ENCODE results near the gene AK4. TPM values are rescaled to one million over a fixed set of nuclear protein-coding genes. Genes with fewer than 3 reads are reported as not detected.

AK4 gene
- total and polyA plus RNA-seq, 2 of the 8 experiments (the other 6 are each of a cell fraction or from before 2014, with no cell fraction given) = 64.5 to 175 TPM

DNA sequence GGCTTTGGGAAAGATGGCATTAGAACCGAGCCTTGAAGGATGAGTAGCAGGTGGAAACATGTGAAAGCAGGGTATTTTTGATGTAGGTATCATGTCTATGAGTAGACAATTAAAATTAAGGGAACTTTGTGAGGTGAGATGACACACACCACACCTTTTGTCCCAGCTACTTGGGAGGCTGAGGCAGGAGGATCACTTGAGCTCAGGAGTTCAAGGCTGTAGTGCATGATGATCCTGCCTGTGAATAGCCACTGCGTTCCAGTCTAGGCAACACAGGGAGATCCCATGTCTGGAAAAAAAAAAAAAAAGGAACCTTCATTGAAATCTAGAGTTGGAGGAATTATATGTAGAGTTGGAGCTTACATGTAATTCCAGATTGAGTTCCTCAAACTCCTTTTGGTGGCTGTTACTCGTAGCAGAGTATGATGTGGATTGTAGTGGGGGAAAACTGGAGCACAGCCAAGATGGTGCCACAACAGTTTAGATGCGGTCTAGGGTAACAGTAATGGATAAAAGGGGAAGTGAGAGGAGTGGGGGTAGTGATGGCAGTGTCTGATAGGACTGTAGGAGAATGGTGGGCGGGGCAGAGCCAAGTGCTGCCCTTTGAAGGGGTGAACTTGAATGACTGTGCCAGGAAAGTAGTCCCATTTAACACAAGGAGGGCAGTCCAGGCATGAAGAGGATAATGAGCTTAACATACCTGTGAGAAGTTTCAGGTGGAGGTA is 17.4 kb downstream of the AK4 start:
- no peak overlapping the region for H3K56ac ChIP-seq (replicated peaks; ENCODE audit: insufficient read length, low read depth, low read length)
- H4K8ac ChIP-seq (ENCODE audit: extremely low read depth, insufficient read depth, low read length) = no peak overlapping the region
- H2AFZ ChIP-seq (ENCODE audit: low read length) = no peak overlapping the region
- ChIA-PET CTCF (ENCODE audit: partially characterized antibody) (interaction anchor here (0.6 kb wide), 1 partner anchor 11 kb away, joined by 3 read pairs; no protein-coding TSS in a partner anchor), POLR2A (ENCODE audit: partially characterized antibody) (interaction anchor here (1.0 to 8.3 kb wide), 4 partner anchors 11 to 24 kb away, joined by 3 to 48 read pairs (median 3); partner anchors contain the start of gene AK4)
- DNase-seq (ENCODE audit: low read depth in 1 of 2, low spot score in 2 of 2) (no peak), FAIRE-seq (no peak)
- peaks cover 3% of the 10 kb centered on the region; the same call in 1 of the 2 replicates for H3K79me1 ChIP-seq (ENCODE audit: low read depth, low read length)
- H3K23ac ChIP-seq (ENCODE audit: insufficient read length) = no peak overlapping the region
- H4K91ac ChIP-seq (replicated peaks; ENCODE audit: insufficient read length, low read length) = no peak overlapping the region
- H2BK15ac ChIP-seq (ENCODE audit: low read length) = no peak overlapping the region; the same call in 1 of the 2 replicates
- no peaks in the 10 kb centered on the region for H3K27me3 ChIP-seq (replicated peaks in 1 of 4; ENCODE audit: control insufficient read depth in 3 of 4, extremely low read depth in 1 of 4, insufficient read depth in 3 of 4, low read length in 3 of 4)
- H3K36me3 ChIP-seq (ENCODE audit: control insufficient read depth in 2 of 4, insufficient read depth in 4 of 4, low read length in 3 of 4) = no peaks in the 10 kb centered on the region
- H3K27ac ChIP-seq (ENCODE audit: low read depth, low read length) = no peak overlapping the region
- H3K4me3 ChIP-seq (ENCODE audit: extremely low read depth in 1 of 4, insufficient read depth in 2 of 4, low read depth in 3 of 4, low read length in 4 of 4) = no peak overlapping the region
- WGBS, 2 experiments (ENCODE audit: extremely low coverage in 1 of 2, insufficient coverage in 1 of 2, insufficient read length in 1 of 2, insufficient replicate concordance in 2 of 2, low coverage in 1 of 2, low lambda C conversion rate in 2 of 2, missing lambda C conversion rate in 1 of 2) = 88% methylated on average over 5 of the region's 5 CpGs; no CpG with 5 or more reads in 1 of the 2 experiments
- no peak overlapping the region for H2BK20ac ChIP-seq (ENCODE audit: low read length)
- H3K4ac ChIP-seq (replicated peaks; ENCODE audit: insufficient read length, low read depth, low read length) = no peak overlapping the region
- H3K4me1 ChIP-seq (replicated peaks in 1 of 4; ENCODE audit: control insufficient read depth in 3 of 4, insufficient read depth in 4 of 4, low read length in 3 of 4) = peaks cover 0 to 12% (median 4%) of the 10 kb centered on the region in 4 experiments; a peak in 4 of 7 replicates
- H4K20me1 ChIP-seq (replicated peaks in 1 of 2; ENCODE audit: control insufficient read depth in 1 of 2, insufficient read depth in 2 of 2, low read length in 2 of 2) = peaks cover 3 to 8% of the 10 kb centered on the region in 2 experiments
- H3K4me2 ChIP-seq (ENCODE audit: insufficient read depth in 1 of 2, low read depth in 2 of 2, low read length in 2 of 2) = peak overlapping the region in 1 of 2 experiments; percentile 30; a peak in 1 of 4 replicates
- H2AK5ac ChIP-seq (ENCODE audit: low read depth, low read length) = no peak overlapping the region; the same call in 1 of the 2 replicates
- no peak overlapping the region for H3K18ac ChIP-seq (ENCODE audit: extremely low read depth, low read length)
- no peaks in the 10 kb centered on the region; the same call in 1 of the 2 replicates for H3K23me2 ChIP-seq (ENCODE audit: low read depth, low read length)
- H3K9me3 ChIP-seq (ENCODE audit: insufficient read depth in 2 of 2, low read depth in 1 of 2, low read length in 1 of 2) = no peaks in the 10 kb centered on the region
- peaks cover 0 to 96% of the 10 kb centered on the region in 2 experiments; a peak in 3 of 4 replicates for H3K79me2 ChIP-seq (ENCODE audit: control insufficient read depth in 1 of 2, insufficient read depth in 2 of 2, low read length in 2 of 2)
- H2BK120ac ChIP-seq (replicated peaks; ENCODE audit: low read depth, low read length) = no peak overlapping the region
- 0 out of 2 replicates have a peak overlapping the region, but pooled peaks have one; percentile 6 for H2BK12ac ChIP-seq (ENCODE audit: low read depth, low read length)
- no peak overlapping the region for H4K5ac ChIP-seq (ENCODE audit: insufficient read length, low read depth, low read length)
- H3K14ac ChIP-seq (ENCODE audit: insufficient read length) = no peak overlapping the region
- no peak overlapping the region for H3K9ac ChIP-seq (replicated peaks in 1 of 4; ENCODE audit: extremely low read depth in 1 of 4, low read depth in 3 of 4, low read length in 3 of 4)
- peak overlapping the region; percentile 24; the same call in 1 of the 2 replicates for H2BK5ac ChIP-seq (ENCODE audit: low read depth, low read length)
- no peak for TF ChIP-seq TCF12 (IDR thresholded peaks at IDR 0.05; ENCODE audit: low read depth, low read length)
- no peak for TF ChIP-seq BCL11A (IDR thresholded peaks at IDR 0.05; ENCODE audit: low read depth in 2 of 2, low read length in 2 of 2)
- TF ChIP-seq CBX8 (IDR thresholded peaks at IDR 0.05; ENCODE audit: borderline replicate concordance, low read depth, low read length) = no peak
- no peak for TF ChIP-seq CTBP2 (IDR thresholded peaks at IDR 0.05; ENCODE audit: borderline replicate concordance, insufficient read depth, insufficient read length, low read length)
- TF ChIP-seq KDM4A (IDR thresholded peaks at IDR 0.05; ENCODE audit: low read depth, low read length, severe bottlenecking) = no peak
- no peak for TF ChIP-seq JUND (IDR thresholded peaks at IDR 0.05; ENCODE audit: low read length)
- TF ChIP-seq TEAD4 (IDR thresholded peaks at IDR 0.05; ENCODE audit: low read depth, low read length) = no peak
- no peak for TF ChIP-seq EZH2 (IDR thresholded peaks at IDR 0.05; ENCODE audit: low read depth, low read length, severe bottlenecking)
- TF ChIP-seq CREB1 (IDR thresholded peaks at IDR 0.05) = no peak
- TF ChIP-seq RBBP5 (IDR thresholded peaks at IDR 0.05; ENCODE audit: borderline replicate concordance, low read depth, low read length) = no peak
- no peak for TF ChIP-seq SIN3A (conservative IDR thresholded peaks at IDR 0.05 in 1 of 2, IDR thresholded peaks at IDR 0.05 in 1 of 2; ENCODE audit: low read depth in 1 of 2, low read length in 2 of 2)
- no peak for TF ChIP-seq TAF1 (IDR thresholded peaks at IDR 0.05; ENCODE audit: low read depth, low read length)

Measured in H1 (cell line).